Coronary artery (tissue), 2 donors: ENCODE measurements around the gene ZNF469.

Source experiments
- DNase-seq: peaks from one replicate; pipeline ENCODE4 v3.0.0-alpha.2; 2017; ENCODE audit warnings: low spot score
- H3K27ac ChIP-seq, 2 donors: fragments of 200-600 bp; sonication (generic); one replicate each; pipeline ENCODE4 v1.5.1; 2016 to 2019
- H3K4me3 ChIP-seq: fragments of 200-600 bp; sonication (generic); 2 replicates; pipeline ENCODE4 v1.5.1; 2016; ENCODE audit warnings: mild to moderate bottlenecking, moderate library complexity
- TF ChIP-seq, protein P1 (sequence below): fragments of 200-600 bp; sonication (generic); IDR thresholded peaks from one replicate; pipeline ENCODE4 v1.5.1; 2019; ENCODE audit warnings: antibody characterized with exemption

ZNF469 gene

DNA sequence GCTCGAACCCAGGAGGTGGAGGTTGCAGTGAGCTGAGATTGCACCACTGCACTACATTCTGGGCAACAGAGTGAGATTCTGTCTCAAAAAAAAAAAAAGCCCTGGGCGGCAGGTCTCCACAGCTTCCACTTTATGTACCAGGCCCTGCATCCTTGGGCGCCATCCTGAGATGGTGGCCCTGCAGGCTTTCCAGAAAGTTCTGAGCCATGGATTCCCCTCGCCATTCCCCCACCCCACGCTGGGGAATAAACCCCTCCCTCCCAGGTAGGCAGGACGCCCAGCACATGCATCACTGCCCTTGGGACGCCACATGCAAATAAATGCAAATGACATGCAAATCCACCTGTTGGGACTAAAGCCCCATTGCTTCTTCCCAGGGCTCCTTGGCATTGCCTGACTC, 13.8 kb upstream of the ZNF469 start:
- TF ChIP-seq, protein P1, sequence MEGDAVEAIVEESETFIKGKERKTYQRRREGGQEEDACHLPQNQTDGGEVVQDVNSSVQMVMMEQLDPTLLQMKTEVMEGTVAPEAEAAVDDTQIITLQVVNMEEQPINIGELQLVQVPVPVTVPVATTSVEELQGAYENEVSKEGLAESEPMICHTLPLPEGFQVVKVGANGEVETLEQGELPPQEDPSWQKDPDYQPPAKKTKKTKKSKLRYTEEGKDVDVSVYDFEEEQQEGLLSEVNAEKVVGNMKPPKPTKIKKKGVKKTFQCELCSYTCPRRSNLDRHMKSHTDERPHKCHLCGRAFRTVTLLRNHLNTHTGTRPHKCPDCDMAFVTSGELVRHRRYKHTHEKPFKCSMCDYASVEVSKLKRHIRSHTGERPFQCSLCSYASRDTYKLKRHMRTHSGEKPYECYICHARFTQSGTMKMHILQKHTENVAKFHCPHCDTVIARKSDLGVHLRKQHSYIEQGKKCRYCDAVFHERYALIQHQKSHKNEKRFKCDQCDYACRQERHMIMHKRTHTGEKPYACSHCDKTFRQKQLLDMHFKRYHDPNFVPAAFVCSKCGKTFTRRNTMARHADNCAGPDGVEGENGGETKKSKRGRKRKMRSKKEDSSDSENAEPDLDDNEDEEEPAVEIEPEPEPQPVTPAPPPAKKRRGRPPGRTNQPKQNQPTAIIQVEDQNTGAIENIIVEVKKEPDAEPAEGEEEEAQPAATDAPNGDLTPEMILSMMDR, result no peak
- Histone ChIP-seq H3K4me3 (no peak overlapping the region), H3K27ac (no peak overlapping the region)
- no peak for DNase-seq

DNA sequence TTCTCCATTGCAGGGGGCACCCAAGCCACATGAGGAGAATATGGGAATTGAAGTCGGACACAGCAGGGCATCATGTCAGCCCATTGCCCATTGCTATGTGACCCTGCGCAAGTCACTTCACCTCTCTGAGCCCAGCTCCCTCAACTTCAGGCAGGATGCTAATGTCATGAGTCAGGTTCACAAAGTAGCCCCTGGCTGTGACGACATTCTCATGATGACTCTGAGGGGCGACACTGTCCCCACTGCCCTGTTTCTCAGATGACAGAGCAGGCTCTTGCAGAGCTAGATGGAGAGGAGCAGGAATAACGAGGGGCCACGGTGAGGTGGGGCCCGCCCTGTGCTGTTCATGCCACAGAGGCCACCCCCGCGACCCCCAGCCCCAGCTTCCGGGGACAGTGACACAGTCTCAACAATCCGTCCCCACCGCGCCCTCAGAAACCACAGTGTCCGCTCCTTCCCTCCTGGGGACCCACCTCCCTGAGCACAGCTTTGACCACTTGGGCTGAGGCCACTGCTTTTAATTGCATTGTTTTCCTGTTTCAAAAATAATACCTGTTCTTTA, 13.2 kb upstream of the ZNF469 start:
- no peak for DNase-seq
- TF ChIP-seq, protein P1, result no peak
- no peak overlapping the region for H3K4me3 ChIP-seq
- no peak overlapping the region for H3K27ac ChIP-seq

DNA sequence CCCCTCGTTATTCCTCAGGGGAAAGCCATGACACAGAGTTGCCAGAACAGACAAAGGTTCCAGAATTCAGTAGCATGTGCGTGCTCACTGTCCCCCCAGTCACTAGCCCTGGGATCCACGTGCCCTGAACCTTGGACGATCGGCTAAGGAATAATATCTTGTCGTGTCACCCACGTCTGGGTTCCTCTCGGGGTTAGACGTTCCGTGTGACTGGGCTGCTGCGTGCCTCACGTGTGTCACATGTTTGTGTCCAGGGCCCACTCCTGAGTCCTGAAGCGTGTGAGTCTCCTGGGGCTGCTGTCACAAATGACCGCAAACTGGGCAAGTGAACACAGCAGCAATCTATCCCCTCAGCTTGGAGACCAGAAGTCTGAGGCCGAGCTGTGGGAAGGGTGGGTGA, 12.4 kb upstream of the ZNF469 start:
- H3K27ac ChIP-seq, result no peak overlapping the region
- H3K4me3 ChIP-seq, result no peak overlapping the region
- DNase-seq, result no peak
- TF ChIP-seq, protein P1, result no peak

DNA sequence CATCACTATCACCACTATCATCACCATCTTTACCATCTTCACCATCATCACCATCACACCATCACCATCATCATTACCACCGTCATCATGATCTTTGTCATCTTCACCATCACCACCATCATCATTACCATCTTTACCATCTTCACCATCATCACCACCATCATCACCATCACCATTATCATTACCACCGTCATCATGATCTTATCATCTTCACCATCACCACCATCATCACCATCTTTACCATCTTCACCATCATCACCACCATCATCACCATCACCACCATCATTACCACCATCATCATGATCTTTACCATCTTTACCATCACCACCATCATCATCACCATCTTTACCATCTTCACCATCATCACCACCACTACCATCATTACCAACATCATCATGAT, 10.2 kb upstream of the ZNF469 start:
- Histone ChIP-seq H3K4me3 (no peak overlapping the region), H3K27ac (no peak overlapping the region)
- no peak for DNase-seq
- TF ChIP-seq, protein P1, result no peak

DNA sequence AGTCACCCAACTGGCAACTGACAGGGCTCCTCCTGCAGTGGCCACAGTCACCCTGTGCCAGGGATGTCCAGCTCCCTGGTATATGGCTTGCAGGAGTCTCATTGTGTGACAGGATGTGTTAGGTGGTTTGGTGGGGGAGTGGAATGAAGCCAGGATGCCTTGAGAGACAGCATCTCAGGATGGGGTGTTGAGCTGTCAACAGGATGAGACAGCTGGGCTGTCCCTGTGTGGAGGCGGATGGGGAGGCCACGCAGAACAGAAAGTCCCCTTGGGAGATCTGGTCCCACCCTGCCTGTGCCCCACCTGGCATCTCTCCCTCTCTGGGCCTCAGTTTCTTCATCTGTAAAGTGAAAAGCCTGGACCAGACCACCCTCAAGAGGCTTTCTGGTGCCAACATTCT, 9.5 kb upstream of the ZNF469 start:
- no peak for DNase-seq
- no peak overlapping the region for H3K27ac ChIP-seq
- TF ChIP-seq, protein P1, result no peak
- no peak overlapping the region for H3K4me3 ChIP-seq

DNA sequence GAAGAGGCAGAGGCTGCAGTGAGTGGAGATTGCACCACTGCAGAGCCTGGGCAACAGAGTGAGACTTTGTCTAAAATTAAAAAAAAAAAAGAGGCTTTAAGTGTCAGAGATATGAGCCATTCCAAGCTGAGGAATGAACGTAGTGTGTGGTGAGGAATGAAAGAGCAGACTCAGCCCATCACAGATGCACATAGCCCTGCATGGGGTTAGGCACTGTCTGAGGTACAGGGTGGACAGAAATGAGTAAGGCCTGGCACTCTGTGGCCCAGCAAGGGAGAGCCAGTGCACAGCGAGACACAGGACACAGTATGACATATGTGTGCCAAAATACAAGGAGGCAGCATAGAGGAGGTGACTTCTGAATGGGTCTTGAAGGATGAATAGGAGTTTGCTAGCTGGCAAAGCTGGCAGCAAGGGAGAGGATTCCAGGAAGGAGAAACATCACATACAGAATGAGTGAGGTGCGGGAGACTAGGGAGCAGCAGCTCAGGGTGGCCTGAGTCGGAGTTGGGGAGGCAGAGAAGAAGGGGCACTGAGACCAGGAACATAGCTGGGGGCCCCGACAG, 8.7 kb upstream of the ZNF469 start:
- H3K27ac ChIP-seq, result no peak overlapping the region
- DNase-seq, result no peak
- no peak overlapping the region for H3K4me3 ChIP-seq
- TF ChIP-seq, protein P1, result no peak

DNA sequence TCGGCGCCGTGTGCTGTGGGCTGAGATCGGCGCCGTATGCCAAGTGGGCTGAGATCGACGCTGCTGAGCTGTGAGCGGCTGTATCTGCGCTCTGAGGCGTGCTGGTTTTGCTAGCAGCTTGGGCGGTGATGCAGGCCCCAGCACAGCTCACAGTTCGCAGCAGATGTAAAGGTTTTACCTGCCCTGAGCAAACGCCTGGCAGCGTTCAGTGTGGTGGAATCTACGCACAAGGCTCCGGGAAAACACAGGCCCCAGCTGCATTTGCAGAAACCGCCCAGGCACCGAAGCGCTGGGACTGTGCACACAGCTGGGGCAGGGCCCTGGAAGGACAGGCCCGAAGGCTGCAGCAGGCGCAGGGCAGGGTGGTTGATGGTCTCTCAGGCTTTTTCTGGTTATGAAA, 8.0 kb upstream of the ZNF469 start:
- Histone ChIP-seq H3K4me3 (no peak overlapping the region), H3K27ac (no peak overlapping the region)
- TF ChIP-seq, protein P1, result no peak
- DNase-seq, result no peak
